ENCODE results near the gene DNAH10.
"Not testable (repeated sequence)": the region's sequence is repeated elsewhere in the genome, so short reads cannot be mapped to it uniquely, and the experiment has no call there.

The DNAH10 gene

DNA sequence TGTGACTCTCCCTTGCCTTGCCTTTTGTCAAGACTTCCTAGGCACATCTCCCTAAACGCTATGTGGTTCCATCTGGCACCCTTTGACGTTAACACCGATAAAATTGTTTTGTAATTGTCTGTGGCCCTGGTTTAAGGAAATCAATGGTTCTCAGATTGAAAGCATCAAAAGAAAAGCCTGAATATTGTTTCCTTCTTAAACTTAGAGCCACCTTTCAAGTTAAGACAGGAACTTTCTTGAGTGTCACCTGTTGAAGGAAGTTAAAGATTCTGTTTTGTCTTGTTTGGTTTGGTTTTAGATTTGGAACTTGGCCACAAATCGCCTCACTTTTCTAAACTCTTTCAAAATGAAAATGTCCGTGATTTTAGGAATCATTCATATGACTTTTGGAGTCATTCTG lies 14.8 kb upstream of the DNAH10 start:
- DNase-seq: no peak

DNA sequence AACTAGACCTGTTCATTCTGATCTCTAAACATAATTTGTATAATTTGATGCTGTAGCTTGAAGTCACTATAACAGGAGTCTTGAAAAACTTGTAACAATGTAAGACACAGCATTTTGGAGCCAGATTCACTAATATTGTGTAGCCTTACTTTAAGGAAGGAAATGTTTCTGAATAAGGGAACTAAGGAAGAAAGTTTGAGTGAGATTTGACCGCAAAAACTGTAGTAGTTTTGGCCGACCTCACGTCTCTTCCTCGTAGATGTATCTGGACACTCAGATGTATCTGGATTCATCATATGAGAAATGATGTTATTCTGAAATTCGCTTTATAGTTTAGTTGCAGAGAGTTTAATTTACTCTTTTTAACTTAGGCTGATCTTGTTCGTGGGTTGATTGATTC lies 13.9 kb upstream of the DNAH10 start:
- no peak for DNase-seq

DNA sequence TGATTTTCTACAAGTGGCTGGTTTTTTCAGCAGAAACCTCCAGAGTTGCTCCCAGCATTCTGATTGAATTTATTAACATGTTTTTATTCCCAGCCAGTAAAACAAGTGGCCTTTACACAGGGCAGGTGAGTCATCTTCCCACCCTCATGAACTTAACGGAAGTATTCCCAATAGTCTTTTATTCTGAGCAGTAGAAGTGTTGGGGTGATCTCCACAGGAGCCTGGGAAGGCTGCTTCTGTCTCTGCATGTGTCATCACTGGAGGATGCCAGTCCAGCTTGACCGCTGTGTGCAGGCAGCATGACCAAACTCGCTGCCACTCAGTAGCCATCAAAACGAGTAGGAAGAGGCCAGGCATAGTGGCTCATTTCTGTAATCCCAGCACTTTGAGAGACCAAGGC lies 13.4 kb upstream of the DNAH10 start:
- no peak for DNase-seq

DNA sequence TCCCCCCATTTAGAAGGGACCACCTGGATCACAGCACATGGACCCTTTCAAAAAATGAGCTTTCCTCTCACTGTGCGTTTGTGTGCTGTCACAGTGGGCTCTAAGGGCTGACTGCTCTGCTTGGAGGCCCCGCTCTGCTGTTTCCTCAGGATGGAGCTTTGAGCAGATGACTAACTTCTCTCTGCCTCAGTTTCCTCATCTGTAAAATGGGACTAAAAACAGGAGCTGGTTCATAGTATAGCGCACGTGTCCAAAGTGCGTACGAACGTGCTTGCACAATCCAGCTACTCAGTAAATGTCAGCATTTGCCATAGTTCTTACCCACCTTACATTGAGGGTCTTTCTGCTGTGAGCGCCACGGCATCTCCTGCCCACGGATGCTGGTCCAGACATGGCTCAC lies 12.7 kb upstream of the DNAH10 start:
- no peak for DNase-seq

DNA sequence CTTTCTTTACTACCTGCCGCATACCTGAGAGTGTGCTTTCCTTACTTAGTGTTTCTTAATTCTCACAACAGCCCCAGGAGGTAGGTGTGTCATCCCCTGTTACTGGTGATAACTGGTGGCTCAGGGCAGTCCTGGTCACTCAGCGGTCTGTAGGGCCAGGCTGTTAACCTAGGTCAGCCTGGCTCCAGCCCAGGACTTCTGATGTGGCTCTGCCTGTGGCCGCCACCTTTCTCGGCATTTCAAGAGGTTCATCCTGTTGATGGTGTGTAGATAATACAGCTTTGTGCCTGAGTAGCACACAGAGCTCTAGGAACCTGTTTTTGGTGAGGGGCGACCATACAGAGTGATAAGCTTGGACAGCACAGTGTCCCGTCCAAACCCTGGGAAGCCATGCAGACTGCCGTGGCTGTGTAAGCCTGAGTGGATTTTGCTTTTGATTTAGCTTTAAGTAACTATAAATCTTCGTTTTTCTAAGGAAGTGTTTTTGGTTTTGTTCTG lies 11.9 kb upstream of the DNAH10 start:
- DNase-seq: no peak

DNA sequence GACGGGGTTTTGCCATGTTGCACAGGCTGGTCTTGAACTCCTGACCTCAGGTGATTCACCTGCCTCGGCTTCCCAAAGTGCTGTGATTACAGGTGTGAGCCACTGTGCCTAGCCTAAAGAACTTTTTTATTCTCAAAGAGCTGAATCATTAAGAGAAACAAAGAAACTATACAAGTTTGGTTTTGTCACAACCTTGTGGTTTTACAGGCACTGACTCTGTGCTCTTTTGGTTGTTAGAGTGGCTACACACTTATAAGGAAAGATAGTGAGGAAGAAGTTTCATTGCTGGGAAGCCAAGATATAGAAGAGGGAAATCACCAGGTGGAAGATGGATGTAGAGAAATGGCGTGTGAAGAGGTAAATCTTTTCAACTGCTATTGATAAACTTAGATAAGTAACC lies 10.1 kb upstream of the DNAH10 start:
- DNase-seq: no peak

DNA sequence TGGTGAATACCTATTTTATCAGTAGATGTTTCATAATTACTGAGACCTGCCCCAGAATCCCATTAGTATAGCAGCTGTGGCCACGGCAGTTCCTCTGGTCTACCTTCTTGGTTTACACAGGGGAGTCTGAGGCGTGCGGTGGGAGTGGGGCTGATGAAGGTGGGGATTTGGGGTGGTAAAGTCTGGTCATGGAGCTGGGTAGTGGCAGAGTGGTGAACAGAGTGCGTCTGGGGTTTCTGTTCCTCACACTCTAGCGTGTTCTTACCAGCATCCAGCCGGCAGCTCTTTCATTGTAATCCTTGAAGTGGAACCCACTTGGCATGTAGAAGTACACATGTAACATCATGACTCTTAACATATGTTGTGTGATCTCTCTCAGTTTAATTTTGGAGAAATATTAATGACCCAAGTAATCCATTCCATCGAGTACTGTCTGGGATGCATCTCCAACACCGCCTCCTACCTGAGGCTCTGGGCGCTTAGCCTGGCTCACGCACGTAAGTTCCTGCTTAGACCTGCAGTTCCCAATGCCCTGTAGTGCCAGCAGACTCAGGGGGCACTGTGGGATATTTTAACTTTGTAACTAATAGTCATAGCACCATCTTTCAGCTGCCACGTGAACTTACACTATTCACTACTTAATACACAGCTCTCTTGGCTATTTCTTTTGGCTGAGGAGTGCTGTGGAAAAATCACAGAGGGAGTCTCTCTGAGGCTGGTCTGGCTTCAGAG lies 7.9 kb upstream of the DNAH10 start:
- no peak for DNase-seq

DNA sequence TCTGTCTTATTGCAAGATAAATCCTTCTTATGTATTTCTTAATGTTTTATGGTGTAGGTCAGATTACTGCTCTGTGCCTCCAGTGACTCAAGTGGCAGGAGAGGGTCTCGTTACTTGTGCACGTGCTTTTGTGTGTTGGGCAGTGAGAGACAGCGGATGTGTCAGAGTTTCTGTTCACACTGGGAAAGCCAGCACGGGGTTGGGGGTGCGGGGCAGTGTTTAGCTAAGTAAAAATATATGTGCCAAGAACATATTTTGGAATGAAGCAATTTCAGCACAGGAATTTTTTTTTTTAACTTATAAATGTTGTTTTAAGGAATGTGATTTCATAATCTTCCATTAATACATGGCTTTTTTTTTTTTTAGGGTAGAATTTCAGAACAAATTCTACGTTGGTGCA lies 4.5 kb upstream of the DNAH10 start:
- no peak for DNase-seq

DNA sequence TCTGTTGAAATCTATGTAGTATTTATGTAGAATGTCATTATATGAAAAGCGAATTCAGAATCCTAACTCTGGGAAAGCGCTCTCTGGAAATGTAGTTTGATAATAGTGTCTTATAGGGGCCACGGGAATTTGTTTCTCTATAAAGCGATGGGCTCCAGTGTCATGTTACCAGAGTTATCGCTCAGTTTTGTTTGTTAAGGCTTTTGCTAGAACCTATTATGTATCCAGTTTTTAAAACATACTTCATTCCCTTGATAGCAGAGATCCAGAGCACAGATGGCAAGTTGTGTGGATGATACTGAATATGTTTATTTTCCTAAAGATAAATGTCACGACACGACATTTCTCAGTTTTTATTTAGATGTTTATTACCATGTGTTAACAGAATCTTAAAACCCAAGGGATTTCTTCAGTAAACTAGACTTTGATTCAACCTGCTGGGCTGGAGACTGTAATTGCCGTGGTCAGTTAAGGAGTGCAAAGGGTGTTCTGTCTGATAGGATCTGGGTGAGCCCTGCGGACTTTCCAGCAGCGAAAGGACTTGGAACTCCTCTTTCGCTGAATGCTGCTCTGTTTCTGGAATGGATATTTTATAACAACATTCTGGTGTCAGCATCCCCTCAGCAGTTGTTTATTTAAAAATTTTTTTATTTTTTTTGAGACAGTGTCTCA lies 1.7 kb upstream of the DNAH10 start:
- DNase-seq: no peak

DNA sequence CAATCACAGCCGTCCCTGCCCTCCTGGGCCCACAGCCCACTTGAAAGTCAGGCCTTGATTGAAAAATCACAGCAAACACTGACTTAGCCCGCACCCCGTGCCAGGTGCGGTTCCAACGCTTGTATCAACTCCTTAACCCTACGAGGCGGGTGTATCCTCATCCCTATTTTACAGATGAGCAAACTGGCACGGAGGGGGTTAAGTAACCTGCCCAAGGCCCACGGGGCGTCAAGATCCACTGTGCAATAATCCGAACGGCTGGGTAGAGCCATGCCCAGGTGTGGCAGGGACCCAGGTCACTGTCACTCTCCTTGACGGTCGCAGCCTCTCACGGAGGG lies 583 bp downstream of the DNAH10 start:
- no peak for DNase-seq

DNA sequence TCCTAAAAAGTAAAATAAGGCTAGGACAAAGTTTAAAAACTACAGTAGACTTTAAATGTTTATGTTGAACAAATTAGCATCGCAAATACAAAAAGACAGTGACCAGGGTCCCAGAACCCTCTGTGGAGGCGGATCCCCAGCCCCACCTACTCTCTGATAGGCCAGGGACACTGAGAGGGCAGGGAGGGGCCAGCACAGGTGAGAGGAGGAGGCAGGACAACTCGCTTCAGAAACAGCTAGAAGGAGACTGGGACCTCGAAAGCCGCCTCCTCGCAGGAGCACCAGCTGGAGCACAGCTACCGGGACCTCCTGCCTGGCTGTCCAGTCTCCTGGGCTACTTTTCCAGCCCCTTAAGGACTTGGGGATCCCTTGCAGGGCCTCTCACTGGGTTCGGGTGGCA lies 992 bp downstream of the DNAH10 start:
- DNase-seq: no peak

DNA sequence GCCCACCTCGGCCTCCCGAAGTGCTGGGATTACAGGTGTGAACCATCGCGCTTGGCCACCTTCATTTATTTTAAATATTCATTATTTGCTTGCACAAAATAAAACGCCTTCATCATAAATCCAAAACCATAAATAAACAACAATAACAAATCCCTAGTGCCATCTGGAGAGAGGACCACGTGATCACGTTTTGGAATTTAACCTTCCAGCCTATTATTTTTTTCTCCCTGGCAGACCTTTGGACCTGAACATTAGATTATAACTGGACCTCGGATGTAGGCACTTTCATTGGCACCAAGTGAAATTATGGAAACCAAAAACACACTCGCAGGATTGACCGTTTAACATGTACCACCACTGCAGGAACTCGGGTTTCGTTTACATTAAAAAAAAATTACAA lies 2.0 kb downstream of the DNAH10 start:
- DNase-seq: no peak

DNA sequence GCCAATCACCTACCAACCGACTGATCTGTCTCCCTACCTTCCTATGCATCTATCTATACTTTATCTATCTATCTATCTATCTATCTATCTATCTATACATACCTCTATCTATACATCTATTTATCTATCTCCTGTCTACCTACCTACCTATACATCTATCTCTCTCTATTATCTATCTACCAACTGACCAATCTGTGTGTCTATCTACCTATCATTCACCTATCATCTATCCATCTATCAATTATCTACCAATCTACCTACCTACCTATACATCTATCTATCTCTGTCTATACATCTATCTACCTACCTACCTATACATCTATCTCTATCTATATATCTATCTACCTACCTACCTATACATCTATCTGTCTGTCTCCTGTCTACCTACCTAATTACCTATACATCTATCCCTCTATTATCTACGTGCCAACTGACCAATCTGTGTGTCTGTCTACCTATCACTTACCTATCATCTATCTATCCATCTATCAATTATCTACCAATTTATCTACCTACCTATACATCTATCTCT lies 3.5 kb downstream of the DNAH10 start:
- no peak for DNase-seq

DNA sequence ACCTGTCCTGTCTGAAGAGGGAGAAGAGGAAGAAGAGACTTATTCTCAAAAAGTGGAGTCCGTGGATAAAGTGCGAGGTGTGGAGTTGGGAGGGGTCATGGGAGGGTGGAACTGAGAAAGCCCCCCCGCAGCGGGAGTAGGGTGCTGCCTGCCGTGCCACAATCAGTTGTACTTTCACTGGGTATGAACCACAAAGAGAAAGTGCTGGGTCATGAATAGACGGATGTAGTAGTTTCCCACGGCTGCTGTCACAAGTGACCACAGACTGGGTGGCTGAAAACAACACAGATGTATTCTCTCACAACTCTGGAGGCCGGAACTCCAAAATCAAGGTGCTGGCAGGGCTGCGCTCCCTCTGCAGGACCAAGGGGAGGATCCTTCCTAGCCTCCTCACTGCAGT lies 5.5 kb downstream of the DNAH10 start:
- DNase-seq: no peak

DNA sequence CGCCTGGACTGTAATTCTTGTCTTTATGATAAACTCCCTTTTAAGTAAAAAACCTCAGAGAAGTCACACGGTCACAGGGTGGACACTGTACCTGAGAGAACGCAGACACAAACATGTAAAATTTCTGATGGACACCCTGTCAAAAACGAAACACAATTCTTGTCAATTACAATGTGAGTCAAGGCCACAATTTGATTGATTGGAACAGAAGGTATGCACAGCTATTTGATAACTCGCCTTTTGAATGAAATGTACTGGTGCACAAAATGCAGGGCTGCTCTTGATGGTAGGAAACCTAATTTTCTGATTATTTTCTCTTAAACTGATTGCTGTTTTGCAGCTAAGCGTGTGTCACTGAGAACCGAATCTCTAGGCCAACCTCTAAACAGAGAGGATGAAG lies 9.2 kb downstream of the DNAH10 start:
- no peak for DNase-seq

DNA sequence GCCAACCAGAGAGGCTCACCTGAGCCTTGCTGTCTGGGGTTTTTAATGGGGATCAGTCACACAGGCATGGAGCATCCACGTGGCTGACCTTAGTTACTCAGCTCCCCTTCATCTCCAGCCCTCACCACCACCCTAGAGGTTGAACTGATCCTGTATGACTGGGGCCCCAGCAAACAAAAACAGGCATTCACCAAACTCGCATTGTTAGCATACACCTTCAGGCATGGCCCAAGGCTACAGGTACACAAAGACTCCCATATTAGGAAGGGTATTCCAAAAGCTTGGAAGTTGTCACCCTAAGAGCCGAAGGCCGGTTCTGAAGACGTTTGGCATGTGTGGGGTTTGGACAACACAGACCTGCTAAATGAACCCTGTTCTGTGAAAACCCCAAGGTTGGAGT lies 10.0 kb downstream of the DNAH10 start:
- DNase-seq: no peak

DNA sequence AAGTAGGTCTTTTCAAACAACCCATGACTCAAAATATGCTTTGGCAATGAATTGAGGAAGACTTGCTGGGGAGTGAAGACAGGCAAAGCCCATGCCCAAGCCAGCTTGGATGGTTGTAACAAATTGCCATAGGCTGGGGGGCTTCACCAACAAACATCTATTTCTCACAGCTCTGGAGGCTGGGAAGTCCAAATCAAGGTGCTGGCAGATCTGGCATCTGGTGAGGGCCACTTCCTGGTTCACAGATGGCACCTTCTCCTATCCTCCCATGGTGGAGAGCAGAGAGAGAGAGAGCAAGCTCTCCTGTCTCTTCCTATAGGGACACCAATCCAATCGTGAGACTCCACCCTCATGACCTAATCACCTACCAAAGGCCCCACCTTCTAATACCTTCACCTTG lies 11.3 kb downstream of the DNAH10 start:
- DNase-seq: no peak

DNA sequence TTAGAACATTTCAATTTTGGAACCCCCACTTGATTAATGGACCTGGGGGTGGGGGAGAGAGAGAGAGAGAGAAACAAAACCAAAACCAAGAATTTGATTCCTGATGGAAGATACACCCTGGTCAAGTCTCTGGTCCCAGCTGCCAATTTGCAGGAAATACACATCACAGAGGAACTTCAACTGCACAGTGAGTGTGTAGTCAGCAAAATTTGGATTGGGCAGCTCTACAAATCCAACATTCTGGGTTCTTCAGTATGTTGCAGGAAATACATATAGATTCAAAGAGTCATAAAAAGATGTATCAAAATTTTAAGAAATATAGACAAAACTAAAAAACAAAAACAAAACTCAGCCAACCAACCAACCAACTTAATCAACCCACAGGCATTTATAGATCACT lies 17.4 kb downstream of the DNAH10 start:
- no peak for DNase-seq

DNA sequence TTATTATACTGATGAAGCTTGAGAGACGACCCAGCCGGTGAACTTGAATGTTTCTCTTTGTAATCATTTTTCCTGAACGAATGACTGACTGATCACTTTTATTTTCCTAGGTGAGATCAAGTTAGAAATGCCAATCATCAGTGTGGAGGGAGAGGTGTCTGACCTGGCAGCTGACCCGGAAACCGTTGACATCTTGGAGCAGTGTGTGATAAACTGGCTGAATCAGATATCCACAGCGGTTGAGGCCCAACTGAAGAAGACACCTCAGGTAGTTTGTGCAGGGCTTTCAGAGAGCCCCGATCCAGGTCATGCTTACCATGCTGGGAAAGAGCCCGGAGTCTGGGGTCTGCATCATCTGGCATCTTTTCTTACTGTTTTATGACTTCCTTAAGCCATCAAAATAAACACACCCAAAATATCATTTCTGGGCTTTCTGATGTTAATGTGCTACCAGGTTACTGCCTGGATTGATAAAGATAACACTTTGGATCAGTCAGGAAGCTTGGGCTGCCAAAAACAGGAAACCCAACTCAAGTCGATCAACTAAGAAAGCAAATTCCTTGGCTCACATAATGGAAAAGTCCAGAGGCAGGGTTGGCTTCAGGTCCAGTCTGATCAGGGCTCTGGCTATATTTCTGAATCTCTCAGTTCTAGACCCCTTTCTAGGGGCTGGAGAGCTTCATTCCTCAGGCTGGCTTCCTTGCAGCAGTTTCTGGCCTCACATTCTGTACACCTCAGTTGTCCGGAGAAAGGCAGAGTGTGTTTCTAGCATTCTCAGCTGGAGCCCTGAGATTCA lies 21.1 kb downstream of the DNAH10 start:
- no peak for DNase-seq

DNA sequence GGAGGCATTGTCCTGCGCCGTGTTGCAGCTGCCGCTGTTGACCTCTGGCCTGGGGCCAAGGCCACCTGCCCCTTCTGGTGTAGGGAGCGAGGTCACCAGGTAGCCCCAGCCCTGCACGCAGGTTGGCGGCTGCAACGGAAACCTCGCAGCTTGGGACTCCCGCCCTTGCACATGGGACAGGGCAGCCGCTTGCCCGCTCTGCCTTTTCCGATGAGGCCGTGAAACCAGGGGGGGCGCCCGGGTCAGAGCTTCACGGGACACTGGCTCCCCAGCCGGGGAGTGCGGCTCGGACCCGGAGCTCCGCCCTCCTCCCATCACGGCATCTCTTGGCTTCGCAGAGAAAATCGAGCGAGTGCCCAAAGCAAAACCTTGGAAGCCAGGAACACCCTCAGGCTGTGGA lies 25.4 kb downstream of the DNAH10 start:
- DNase-seq: no peak

DNA sequence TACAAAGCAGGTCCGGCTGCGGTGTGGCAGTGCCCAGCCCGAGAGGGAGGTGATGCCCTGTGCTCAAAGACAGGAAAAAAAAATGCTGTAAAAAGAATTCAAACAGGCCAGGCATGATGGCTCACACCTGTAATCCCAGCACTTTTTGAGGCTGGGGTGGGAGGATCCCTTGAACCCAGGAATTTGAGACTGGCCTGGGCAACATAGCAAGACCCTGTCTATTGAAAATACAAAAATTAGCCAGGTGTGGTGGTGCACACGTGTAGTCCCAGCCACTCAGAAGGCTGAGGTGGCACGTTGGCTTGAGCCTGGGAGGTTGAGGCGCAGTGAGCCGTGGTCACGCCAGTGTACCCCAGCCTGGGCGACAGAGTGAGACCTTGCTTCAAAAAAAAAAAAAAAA lies 26.4 kb downstream of the DNAH10 start:
- no peak for DNase-seq

DNA sequence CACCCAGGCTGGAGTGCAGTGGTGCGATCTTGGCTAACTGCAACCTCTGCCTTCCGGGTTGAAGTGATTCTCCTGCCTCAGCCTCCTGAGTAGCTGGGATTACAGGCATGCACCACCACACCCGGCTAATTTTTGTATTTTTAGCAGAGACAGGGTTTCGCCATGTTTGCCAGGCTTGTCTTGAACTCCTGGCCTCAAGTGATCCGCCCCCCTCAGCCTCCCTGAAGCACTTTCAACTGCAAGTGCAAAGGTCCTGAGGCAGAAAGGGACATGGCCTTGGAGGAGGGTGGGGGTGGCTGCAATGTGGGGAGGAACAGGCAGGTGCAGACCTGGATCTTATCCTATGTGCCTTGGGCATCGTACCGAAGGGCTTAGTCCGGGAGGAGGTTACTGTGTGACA lies 27.3 kb downstream of the DNAH10 start:
- not testable (repeated sequence) for DNase-seq

DNA sequence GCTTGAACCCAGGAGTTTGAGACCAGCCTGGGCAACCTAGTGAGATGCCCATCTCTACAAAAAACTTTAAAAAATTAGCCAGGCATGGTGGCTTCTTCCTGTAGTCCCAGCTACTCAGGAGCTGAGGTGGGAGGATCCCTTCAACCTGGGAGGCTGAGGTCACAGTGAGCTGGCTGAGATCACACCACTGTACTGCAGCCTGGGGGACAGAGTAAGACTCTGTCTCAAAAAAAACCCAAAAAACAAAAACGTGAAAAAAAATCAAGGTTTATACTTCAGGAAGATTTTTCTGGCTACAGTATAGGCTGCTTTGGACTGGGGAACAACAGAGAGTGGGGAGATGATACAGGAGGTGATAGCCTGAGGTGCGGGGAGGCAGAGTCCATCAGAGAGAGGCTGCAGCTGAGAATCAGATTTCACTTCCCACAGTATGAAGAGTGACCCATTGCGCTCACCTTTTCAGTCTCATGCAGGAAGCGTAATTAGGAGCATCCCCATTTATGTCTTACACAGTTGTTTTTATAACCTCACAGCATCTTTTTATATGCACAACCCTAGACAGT lies 28.9 kb downstream of the DNAH10 start:
- DNase-seq: no peak

All from central memory CD4-positive, alpha-beta T cell (primary cell).